Nephron (organoid): Measurements from ENCODE around the gene NBEAL2.

Experiments
- H3K27ac Mint-ChIP-seq, 3 experiments: 2 replicates each; pipeline ENCODE4 v1.8.0; 2020; ENCODE audit warnings: mixed read lengths in 3 of 3, mild to moderate bottlenecking in 2 of 3, moderate library complexity in 1 of 3
- H3K27me3 Mint-ChIP-seq: 2 replicates; pipeline ENCODE4 v1.8.0; 2021; ENCODE audit warnings: low read depth, mild to moderate bottlenecking, moderate library complexity, mixed read lengths
- H3K36me3 Mint-ChIP-seq: 2 replicates; pipeline ENCODE4 v1.8.0; 2020; ENCODE audit warnings: low read depth, mixed read lengths
- H3K4me1 Mint-ChIP-seq: 2 replicates; pipeline ENCODE4 v1.8.0; 2020; ENCODE audit warnings: mixed read lengths
- H3K4me3 Mint-ChIP-seq, 3 experiments: 2 replicates each; pipeline ENCODE4 v1.8.0; 2020; ENCODE audit warnings: mild to moderate bottlenecking in 3 of 3, mixed read lengths in 3 of 3, moderate library complexity in 2 of 3
- H3K9me3 Mint-ChIP-seq: 2 replicates; pipeline ENCODE4 v1.8.0; 2020; ENCODE audit warnings: mixed read lengths
- CTCF ChIP-seq, 3 experiments: fragments of 200-600 bp; sonication (generic); IDR thresholded peaks; one replicate each; pipeline ENCODE4 v1.5.0; 2021; ENCODE audit warnings: antibody characterized with exemption in 3 of 3; ENCODE audit not compliant: unreplicated experiment in 3 of 3

NBEAL2 gene

GRCh38 chr3:47010111-47010712 is 30.7 kb downstream of the NBEAL2 start:
- Mint-ChIP-seq H3K4me1 (no peaks in the 10 kb centered on the region), H3K36me3 (peaks cover 7% of the 10 kb centered on the region), H3K27ac (peak overlapping the region; percentile 82 to 95 (median 88)), H3K27me3 (no peaks in the 10 kb centered on the region), H3K9me3 (no peaks in the 10 kb centered on the region), H3K4me3 (peak overlapping the region; percentile 81 to 85 (median 83))
- no peak for TF ChIP-seq CTCF (IDR thresholded peaks at IDR 0.05; ENCODE audit: unreplicated experiment in 3 of 3)

GRCh38 chr3:47010910-47011309 is 31.4 kb downstream of the NBEAL2 start:
- H3K27ac Mint-ChIP-seq: peak overlapping the region; percentile 82 to 95 (median 88)
- TF ChIP-seq CTCF (IDR thresholded peaks at IDR 0.05; ENCODE audit: unreplicated experiment in 3 of 3): no peak
- H3K9me3 Mint-ChIP-seq: no peaks in the 10 kb centered on the region
- no peaks in the 10 kb centered on the region for H3K27me3 Mint-ChIP-seq
- peaks cover 11% of the 10 kb centered on the region for H3K36me3 Mint-ChIP-seq
- H3K4me1 Mint-ChIP-seq: no peaks in the 10 kb centered on the region
- peak overlapping the region; percentile 81 to 85 (median 83) for H3K4me3 Mint-ChIP-seq

- peak overlapping the region; percentile 81 to 85 (median 83) for H3K4me3 Mint-ChIP-seq
- H3K27ac Mint-ChIP-seq: peak overlapping the region in 2 of 3 experiments; percentile 88 to 95
- no peaks in the 10 kb centered on the region for H3K4me1 Mint-ChIP-seq
- peaks cover 15% of the 10 kb centered on the region for H3K36me3 Mint-ChIP-seq
- no peaks in the 10 kb centered on the region for H3K9me3 Mint-ChIP-seq
- no peak for TF ChIP-seq CTCF (IDR thresholded peaks at IDR 0.05; ENCODE audit: unreplicated experiment in 3 of 3)
- no peaks in the 10 kb centered on the region for H3K27me3 Mint-ChIP-seq
Observed at GRCh38 chr3:47011371-47011770, 31.9 kb downstream of the NBEAL2 start.

- no peak for TF ChIP-seq CTCF (IDR thresholded peaks at IDR 0.05; ENCODE audit: unreplicated experiment in 3 of 3)
- Mint-ChIP-seq H3K27me3 (no peaks in the 10 kb centered on the region), H3K4me3 (no peak overlapping the region), H3K36me3 (peaks cover 26% of the 10 kb centered on the region), H3K4me1 (peaks cover 5% of the 10 kb centered on the region), H3K27ac (peak overlapping the region in 1 of 3 experiments; percentile 88), H3K9me3 (no peaks in the 10 kb centered on the region)
Observed at GRCh38 chr3:47012342-47013230, 33.1 kb downstream of the NBEAL2 start.

- H3K9me3 Mint-ChIP-seq: no peaks in the 10 kb centered on the region
- H3K27me3 Mint-ChIP-seq: no peaks in the 10 kb centered on the region
- no peak for TF ChIP-seq CTCF (IDR thresholded peaks at IDR 0.05; ENCODE audit: unreplicated experiment in 3 of 3)
- peak overlapping the region in 1 of 3 experiments; percentile 32 for H3K4me3 Mint-ChIP-seq
- H3K27ac Mint-ChIP-seq: peak overlapping the region in 2 of 3 experiments; percentile 41 to 46
- H3K4me1 Mint-ChIP-seq: peaks cover 5% of the 10 kb centered on the region
- peaks cover 31% of the 10 kb centered on the region for H3K36me3 Mint-ChIP-seq
Observed at GRCh38 chr3:47013231-47013630, 33.8 kb downstream of the NBEAL2 start.
